ENCODE data around the gene HOOK1.

HOOK1 gene

DNA sequence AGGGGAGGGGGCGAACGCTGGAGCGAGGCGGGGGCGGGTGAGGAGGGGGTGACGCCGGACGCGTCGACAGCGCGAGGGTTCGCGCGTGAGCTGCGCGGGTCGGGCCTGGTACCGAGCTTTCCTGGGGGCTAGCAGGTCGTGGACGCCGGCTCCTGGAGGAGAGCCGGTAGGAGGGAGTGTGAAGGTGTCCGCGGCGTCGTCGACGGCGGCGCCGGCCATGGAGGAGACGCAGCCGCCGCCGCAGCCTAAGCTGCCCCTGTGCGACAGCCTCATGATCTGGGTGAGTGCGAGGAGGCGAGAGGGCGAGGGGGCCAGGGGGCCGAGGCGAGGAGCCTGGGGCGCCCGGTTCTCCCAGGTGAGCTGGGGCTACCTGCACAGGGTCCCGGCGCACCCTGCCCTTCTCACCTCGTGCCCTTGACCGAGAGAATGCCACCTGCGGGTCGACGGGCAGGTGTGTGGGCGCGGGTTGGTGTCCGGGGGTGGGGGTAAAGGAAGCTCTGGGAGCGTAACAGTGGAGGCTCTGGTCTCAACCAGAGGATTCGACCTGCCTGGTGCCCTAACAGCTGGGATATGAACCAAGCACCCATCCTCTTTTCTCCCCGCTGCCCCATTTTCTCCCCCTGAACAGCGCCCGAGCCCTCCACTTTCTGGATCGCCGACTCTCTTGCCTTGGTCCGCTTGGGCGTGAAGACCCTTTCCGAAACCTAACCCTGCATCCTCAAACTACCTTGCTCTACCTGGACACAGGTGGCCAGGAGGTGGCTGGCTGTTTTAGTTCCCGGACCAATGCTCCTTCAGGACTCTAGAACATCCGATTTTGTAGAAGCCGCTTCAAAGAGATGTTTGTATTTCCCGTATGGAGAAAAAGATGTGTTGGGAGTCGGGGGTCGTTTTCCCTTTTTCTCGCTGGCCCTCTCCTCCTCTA is at the start of gene HOOK1:
Gene HOOK1 (plus strand): TSS at position 49 of the 925 bp plus-strand sequence. CDS start 169 bp downstream, at position 218.
- no peak for DNase-seq

GRCh38 chr1:59765011-59765730 is 49.6 kb upstream of the HOOK1 start:
- no peak for DNase-seq

GRCh38 chr1:59766227-59766855 is 48.4 kb upstream of the HOOK1 start:
- DNase-seq: no peak

GRCh38 chr1:59767119-59767518 is 47.6 kb upstream of the HOOK1 start:
- DNase-seq: no peak

DNA sequence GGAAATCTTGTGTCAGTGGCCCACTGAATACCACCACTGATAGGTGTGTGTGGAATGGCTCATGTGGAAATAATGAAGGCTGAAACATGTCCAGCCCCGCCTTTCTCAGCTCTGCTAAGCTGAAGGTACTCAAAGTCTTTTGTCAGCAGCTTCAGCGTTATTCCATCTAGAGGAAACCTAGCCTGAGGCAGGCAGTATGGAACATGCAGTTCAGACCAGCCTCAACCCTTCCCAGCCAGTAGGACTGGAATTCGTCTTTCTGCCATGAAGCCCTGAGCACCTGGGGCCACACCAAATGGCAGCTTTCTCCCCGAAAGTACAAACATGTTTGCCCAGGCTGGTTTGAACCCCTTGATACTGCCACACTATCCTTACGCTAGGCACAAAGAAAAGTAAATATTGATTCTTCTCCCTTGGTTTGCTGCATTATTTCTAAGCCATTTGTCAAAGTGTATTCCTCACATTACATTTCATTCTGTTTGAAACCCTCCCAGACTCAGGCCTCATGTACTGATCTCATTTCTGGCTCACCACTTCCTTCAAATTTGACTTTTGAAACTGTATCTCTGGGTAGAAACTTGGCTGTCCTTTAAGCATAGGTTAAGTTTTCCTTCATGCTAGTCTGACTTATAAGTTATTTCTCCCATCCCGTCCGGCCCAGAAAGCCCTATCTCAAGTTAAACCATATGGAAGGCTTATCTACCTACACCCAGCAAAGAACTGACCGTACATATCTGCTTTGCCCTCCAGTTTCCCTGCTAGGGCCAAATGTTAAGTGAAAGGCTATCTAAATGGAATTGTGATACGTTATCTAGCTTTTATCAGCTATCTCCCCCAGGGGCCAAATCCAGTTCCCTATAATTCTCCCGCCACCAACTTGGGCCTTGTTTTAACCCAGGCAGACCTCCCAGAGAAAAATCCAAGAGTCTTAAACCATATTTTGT is 45.7 kb upstream of the HOOK1 start:
- no peak for DNase-seq

GRCh38 chr1:59769736-59770095 is 45.0 kb upstream of the HOOK1 start:
- no peak for DNase-seq

DNA sequence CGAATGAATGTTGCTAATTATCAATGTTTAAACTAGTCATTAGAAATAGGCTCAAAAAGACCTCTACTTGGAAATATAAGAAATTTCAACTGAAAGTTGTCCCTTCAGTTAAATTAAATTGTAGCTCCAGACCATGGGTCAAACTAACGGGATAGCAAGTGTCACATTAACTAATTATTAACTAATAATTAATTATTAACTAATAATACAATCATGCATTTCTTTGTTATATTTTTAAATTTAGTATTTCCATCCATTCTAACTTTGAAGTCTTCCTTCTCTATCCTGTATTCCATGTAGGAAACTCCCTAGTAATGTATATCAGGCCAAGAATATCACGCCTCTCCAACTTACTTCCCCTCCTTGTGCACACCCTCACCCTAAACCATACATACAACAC is 43.4 kb upstream of the HOOK1 start:
- DNase-seq: no peak

- no peak for DNase-seq
Observed at GRCh38 chr1:59775480-59775879, 39.3 kb upstream of the HOOK1 start.

DNA sequence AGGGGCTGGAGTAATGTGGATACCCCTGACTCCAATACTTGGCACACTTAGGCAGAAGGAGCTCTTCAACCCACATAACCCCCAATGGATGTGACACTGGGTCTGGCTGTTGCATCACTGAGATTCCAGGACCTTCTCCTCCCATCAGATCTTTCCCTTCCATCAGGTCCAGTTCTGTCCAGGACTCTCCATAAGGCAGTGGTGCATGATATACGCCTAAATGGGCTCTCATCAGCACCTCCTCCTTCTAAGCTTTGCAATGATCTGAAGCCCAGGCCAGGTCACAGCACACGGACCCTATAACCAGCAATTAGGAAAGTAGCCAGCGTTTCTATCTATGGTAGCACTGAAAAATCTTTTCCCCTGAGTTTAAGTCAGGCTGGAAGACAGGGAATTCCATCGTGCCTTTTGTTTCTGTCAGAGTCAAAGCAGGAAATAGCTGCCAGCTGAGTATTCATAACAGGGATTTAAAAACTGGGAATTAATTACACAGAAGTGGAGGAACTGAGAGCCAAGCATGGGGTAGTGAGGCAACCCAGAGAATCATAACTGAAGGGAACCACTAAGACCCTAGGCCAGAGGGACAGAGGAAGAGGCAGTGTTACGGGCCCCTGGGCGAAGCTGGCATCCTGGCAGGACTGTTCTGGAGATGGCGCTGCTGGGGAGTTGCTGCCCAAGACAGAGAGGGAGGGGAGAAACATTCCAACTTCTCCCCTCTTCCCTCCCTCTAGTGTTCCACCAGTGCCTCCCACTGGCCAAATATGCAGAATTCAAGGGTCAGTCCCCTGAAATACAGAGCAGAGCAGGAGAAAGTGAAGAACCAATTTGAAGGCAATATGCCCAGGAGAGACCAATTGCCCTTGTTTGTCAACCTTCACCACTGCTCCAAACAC is 37.5 kb upstream of the HOOK1 start:
- DNase-seq: no peak

DNA sequence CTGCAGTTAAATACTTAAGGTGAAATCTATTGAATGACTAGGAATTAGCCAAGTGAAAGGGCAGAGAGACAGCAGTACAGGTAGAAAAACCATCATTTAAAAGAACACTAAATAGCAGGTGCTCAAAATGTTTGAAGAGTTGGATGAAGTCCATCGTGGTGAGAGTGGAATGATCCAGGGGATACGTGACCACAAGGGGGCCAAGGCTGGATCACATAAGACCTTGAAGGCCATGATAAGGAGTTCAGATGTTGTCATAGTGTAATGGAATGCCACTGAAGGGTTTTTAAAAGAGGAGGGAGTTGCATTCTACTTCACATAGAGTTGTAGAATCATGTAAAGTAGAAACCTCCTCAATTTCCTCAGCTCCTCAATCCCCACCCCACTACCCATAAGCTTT is 34.8 kb upstream of the HOOK1 start:
- no peak for DNase-seq

GRCh38 chr1:59788825-59789224 is 25.9 kb upstream of the HOOK1 start:
- no peak for DNase-seq

GRCh38 chr1:59798600-59798999 is 16.1 kb upstream of the HOOK1 start:
- no peak for DNase-seq

GRCh38 chr1:59803458-59804038 is 11.2 kb upstream of the HOOK1 start:
- DNase-seq: no peak

- DNase-seq: no peak
Observed at GRCh38 chr1:59804301-59804700, 10.4 kb upstream of the HOOK1 start.

GRCh38 chr1:59805554-59805953 is 9.2 kb upstream of the HOOK1 start:
- DNase-seq: no peak

DNA sequence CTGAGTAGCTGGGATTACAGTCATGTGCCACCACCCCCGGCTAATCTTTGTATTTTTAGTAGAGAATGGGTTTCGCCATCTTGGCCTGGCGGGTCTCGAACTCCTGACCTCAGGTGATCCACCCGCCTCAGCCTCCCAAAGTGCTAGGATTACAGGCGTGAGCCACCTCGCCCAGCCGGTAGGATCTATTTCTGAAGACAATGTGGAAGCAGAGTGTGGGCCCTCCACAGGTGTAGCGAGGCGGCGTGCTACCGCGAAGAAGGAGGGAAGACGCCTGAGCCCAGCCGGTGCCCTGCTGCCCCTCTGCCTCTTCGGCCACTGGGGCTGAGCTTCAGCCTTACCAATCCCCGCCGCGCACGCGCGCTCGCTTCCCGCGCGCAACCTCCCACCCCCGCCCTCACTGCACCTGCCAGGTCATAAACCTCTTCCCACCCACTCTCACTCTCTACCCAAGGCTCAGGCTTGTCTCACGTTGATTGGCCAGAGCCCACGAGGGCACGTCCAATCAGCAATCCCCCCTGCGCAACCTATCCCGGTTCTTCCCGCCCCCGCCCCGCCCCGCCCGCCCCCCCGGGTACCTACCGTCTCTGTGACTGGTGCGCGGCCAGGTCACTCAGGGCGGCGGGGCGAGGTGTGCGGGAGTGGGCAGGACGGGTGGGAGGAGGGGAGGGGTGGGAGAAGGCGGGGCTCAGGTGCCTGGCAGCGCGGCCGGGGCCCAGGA is 409 bp upstream of the HOOK1 start:
- peak; percentile 71 for DNase-seq

GRCh38 chr1:59815892-59816291 is 1.1 kb downstream of the HOOK1 start:
- DNase-seq: no peak

GRCh38 chr1:59816318-59816878 is 1.6 kb downstream of the HOOK1 start:
- DNase-seq: no peak

- DNase-seq: no peak
Observed at GRCh38 chr1:59819566-59820438, 5.1 kb downstream of the HOOK1 start.

Data from right hindlimb (tissue), 1 donor.